ENCODE data around the gene PITRM1.
A peak's percentile ranks its signal among the peaks of the same experiment; 100 is the strongest.
"Not testable (repeated sequence)": the region's sequence is repeated elsewhere in the genome, so short reads cannot be mapped to it uniquely, and the experiment has no call there.

Gene PITRM1

DNA sequence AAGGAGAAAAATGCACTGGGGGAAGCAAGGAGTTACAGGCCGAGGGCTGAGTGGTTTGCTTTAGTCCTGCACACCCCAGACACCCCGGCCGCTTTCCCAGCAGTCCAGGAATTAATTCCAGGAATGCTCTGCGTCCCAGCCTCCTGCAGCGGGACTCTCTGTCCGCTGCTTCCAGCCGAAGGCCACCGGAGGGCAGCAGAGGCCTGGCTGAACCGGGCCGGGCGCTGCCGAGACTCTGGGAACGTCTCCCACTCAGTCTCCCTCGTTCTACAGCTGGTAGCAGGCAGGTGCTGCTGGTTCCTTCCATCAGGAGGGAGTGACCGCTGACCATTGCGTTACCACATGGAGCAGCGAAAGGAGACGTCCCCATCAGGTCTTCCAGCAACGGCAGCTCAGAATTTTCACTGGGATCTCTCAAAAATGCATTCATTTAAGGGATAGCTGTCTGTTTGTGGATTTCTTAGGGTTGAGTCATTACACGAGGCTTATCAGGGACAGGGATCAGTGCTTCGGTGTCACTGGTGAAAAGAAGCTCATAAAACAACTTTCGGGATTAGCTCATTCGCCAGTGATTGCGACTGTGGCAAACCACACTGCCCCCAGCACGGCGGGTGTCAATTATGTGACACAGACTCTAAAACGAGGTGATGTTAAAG lies 24.9 kb upstream of the PITRM1 start:
- DNase-seq (ENCODE audit: low spot score), result peak; percentile 79

- DNase-seq (ENCODE audit: low spot score), result no peak
Measured at GRCh38 chr10:3196958-3197347, 24.4 kb upstream of the PITRM1 start.

DNA sequence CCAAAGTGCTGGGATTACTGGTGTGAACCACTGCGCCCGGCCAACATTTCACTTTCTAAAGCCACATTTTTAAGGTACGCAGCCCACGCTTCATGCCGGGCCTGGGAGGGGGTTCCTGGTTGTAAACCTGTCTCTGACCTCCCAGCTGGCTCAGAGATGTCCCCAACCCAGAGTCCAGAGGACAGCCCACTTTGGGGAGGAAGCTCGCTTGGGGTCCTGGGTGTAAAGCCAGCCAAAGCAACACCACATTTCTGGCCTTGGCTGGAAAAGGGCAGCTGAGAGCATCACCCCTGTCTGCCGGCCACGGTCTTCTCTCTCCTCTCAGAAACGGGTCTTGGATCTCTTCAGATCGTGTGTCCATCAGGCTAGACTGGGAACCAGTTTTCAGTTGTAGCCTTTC lies 23.9 kb upstream of the PITRM1 start:
- no peak for DNase-seq (ENCODE audit: low spot score)

- DNase-seq (ENCODE audit: low spot score), result no peak
Measured at GRCh38 chr10:3195726-3196125, 23.1 kb upstream of the PITRM1 start.

DNA sequence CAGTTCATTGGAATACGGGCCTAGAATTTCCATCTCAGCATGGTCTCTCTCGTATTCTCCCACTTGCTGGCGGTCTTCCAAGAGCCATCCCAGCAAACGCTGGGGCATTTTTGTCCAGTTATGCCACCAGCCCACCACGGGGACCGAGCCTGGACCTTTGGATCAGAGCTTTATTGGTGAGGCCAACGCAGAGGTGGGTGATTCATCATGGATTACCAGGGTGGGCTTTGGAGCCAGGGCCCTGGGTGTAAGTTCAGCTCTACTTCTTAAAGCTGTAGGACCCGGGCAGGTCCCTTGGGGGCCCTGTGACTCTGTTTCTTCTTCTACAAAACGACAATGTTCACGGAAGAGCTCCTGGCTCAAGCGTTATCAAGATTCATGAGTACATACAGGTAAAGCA lies 22.7 kb upstream of the PITRM1 start:
- no peak for DNase-seq (ENCODE audit: low spot score)

GRCh38 chr10:3194871-3195270 lies 22.3 kb upstream of the PITRM1 start:
- no peak for DNase-seq (ENCODE audit: low spot score)

DNA sequence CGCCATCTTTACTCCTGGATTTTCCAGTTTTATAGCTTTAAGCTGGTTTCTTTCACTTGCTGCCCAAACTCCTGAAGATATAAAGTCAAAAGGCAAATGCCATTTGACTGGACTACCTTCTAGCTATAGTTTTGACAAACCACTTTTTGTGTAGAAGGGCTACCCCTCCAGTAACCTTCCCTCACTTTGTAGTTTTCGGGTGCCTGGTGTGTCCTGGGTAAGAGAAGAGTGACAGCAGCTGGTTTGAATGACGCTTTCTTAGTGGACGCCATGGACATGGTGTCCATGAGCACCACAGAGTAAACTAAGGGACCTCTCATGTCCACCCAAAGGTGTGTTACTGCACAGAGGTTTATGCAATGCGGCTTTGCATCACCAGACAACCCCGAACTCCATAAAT lies 21.2 kb upstream of the PITRM1 start:
- DNase-seq (ENCODE audit: low spot score), result no peak

GRCh38 chr10:3192856-3193635 lies 20.5 kb upstream of the PITRM1 start:
- peak; percentile 62 for DNase-seq (ENCODE audit: low spot score)

DNA sequence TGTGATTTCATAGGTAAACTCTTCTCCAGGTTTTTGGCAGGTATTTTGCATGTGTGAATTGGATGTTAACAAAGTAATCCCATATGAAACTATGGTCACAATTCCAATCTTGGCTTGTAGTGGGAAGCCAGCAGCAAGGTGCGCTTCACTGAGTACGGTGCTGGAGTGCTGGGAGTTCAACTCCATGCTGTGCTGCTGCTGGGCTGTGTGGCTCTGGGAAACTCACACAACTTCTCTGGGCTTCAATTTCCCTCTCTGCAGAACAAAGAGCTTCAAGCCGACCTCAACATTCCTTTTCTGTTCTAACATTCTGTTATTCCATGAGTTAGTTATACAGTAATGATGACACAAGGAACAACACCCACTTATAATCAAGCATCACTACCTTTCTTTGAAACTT lies 18.2 kb upstream of the PITRM1 start:
- no peak for DNase-seq (ENCODE audit: low spot score)

GRCh38 chr10:3187229-3187628 lies 14.6 kb upstream of the PITRM1 start:
- not testable (repeated sequence) for DNase-seq (ENCODE audit: low spot score)

DNA sequence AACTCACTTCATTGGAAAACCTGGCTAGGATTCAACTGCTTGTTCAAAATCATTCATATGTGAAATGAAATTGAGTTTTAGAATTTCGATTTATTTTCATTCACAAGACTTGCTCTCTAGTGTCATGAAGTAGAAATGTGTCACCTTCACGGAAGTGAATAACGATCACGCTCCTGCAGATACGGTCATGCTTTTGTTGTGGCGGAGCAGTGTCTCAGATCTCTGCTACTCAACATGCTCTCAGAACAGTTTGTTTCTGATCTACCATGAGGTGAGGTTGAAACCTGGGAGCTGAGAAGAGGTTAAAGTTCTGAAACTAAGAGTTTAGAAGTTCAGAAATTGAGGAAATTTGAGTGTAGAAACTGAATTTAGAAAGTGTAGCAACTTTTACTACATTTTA lies 13.8 kb upstream of the PITRM1 start:
- peak; percentile 45 for DNase-seq (ENCODE audit: low spot score)

- DNase-seq (ENCODE audit: low spot score), result no peak
Measured at GRCh38 chr10:3185386-3185785, 12.8 kb upstream of the PITRM1 start.

DNA sequence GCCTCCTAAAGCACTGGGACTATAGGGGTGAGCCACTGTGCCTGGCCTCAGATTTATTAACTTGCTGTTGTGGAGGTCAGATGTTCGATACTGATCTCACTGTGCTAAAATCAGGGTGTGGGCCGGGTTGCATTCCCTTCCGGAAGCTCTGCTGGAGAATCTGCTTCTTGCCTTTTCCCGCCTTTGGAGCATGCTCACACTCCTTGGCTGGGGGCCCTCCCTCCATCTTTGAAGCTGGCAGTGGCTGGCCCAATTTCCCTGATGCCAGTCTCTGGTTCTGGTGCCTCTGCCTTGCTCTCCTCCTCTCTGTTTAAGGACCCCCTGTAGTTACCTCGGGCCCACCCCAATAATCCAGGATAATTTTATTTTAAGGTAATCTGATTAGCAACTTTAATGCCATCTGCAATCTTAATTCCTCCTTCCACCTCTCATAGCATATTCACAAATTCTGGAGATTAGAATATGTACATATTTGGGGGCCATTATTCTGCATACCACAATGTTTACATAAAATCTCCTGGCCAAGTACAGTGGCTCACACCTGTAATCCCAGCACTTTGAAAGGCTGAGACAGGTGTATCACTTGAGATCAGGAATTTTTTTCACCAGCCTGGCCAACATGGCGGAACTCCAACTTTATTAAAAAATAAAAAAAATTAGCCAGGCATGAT lies 7.9 kb upstream of the PITRM1 start:
- no peak for DNase-seq (ENCODE audit: low spot score)

- no peak for DNase-seq (ENCODE audit: low spot score)
Measured at GRCh38 chr10:3179174-3179573, 6.6 kb upstream of the PITRM1 start.

DNA sequence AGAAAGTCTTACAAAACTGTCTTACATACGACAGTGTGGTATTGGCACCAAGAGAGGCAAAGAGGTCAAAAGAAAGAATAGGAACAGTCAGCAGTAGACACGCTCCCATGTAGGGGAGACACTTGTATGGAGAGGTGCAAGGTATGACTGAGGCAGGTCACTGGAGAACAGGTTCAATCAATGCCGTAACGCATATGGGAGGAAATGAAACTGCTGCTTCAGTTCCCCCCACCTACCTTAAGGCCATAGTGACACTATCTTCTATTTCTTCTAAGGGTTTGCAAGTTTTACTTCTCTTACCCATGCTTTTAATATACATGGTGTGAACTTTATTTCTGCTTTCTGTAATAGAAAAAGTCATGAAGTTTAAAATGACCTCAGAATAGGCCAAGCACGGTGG lies 5.5 kb upstream of the PITRM1 start:
- no peak for DNase-seq (ENCODE audit: low spot score)

DNA sequence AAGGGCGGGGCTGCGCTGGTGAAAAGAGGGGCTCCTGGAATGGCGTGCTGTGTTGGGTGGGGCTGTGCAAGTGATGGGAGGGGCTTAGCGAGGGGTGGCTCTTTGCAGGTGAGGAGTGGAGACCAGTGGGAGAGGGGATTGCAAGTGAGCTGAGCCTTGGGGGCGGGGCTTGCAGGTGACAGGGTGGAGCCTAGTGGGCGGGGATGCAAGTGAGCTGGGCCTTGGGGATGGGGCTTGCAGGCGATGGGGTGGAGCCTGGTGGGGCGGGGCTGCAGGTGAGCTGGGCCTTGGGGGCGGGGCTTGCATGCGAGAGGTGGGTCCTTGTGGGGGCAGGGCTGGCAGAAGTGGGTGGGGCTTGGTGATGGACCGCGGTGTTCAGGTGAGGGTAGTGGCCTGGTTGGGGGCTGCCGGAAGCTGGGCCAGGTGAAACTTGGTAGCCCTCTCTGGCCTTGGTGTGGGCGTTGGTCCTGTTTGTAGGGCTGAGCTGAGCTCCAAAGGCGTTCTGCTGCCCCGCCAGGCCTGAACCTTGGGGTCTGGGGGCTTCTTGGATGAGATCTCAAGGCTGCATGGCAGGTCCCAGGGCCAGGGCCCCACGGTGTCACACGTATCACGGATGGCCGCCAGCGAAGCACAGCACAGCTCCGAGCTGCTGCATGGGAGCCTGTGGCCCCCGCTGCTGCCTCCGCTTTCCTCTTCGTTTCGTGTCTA lies 743 bp upstream of the PITRM1 start:
- no peak for DNase-seq (ENCODE audit: low spot score)

DNA sequence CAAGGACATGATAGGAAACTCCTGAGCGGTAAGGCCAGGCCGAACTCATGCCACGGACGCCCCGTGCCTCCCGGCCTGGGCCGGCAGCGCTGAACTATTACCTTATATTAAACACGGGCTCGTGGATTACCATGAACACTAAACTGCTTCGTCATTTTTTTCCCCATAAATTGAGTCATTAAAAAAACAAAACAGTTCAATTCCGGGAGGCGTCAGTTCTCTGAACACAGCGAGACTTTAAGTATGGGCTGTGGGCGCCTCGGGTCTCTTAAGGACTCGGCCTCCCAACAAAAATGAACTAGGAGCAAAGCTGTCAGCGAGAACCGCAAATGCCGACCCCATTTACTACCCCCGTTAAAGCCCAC lies 519 bp downstream of the PITRM1 start:
- peak; percentile 76 for DNase-seq (ENCODE audit: low spot score)

GRCh38 chr10:3171488-3171887 lies 1.1 kb downstream of the PITRM1 start:
- DNase-seq (ENCODE audit: low spot score), result not testable (repeated sequence)

DNA sequence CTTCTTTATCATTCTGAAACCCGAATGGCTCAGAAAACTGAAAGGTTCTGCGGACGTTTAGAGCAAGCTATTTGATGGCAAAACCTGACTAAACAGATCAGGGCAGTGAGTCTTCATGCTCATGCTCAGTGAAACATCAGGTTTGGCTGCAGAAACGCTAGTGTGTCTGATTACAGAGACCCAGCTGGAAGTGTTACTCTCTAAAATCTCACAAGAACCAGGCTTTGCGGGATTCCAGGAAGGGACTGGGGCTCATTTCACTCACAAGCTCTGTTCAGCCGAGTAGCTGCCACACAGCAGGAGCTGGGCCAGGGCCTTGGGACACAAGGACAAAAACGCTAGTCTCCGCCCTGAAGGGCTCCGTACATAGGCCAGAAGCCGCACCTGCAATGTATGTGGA lies 2.9 kb downstream of the PITRM1 start:
- no peak for DNase-seq (ENCODE audit: low spot score)

GRCh38 chr10:3169271-3169670 lies 3.3 kb downstream of the PITRM1 start:
- no peak for DNase-seq (ENCODE audit: low spot score)

- DNase-seq (ENCODE audit: low spot score), result no peak
Measured at GRCh38 chr10:3167611-3168330, 4.8 kb downstream of the PITRM1 start.
